ENCODE results near the gene HOGA1. TPM values are rescaled to one million over a fixed set of nuclear protein-coding genes. Genes with fewer than 3 reads are reported as not detected.

Gene HOGA1
- total RNA-seq (ENCODE audit: insufficient read depth, low replicate concordance) = 5.1 TPM

GRCh38 chr10:97584060-97584797 lies at the start of gene HOGA1:
Gene HOGA1, plus strand, starts transcription at chr10:97584389. Its CDS starts 315 bp downstream, at chr10:97584704.
- DNase-seq (ENCODE audit: low spot score) = peak; percentile 84

GRCh38 chr10:97534746-97535367 lies 49.3 kb upstream of the HOGA1 start:
- no peak for DNase-seq (ENCODE audit: low spot score)

GRCh38 chr10:97537186-97537869 lies 46.9 kb upstream of the HOGA1 start:
- no peak for DNase-seq (ENCODE audit: low spot score)

GRCh38 chr10:97538411-97538810 lies 45.8 kb upstream of the HOGA1 start:
- peak; percentile 62 for DNase-seq (ENCODE audit: low spot score)

GRCh38 chr10:97538839-97539238 lies 45.4 kb upstream of the HOGA1 start:
- no peak for DNase-seq (ENCODE audit: low spot score)

GRCh38 chr10:97539523-97540200 lies 44.5 kb upstream of the HOGA1 start:
- DNase-seq (ENCODE audit: low spot score) = peak; percentile 81

GRCh38 chr10:97540669-97541500 lies 43.3 kb upstream of the HOGA1 start:
- DNase-seq (ENCODE audit: low spot score) = no peak

GRCh38 chr10:97542169-97543024 lies 41.8 kb upstream of the HOGA1 start:
- DNase-seq (ENCODE audit: low spot score) = peak; percentile 91

- peak; percentile 95 for DNase-seq (ENCODE audit: low spot score)
Observed at GRCh38 chr10:97543025-97543546, 41.1 kb upstream of the HOGA1 start.

GRCh38 chr10:97546456-97547270 lies 37.5 kb upstream of the HOGA1 start:
- DNase-seq (ENCODE audit: low spot score) = no peak

- DNase-seq (ENCODE audit: low spot score) = no peak
Observed at GRCh38 chr10:97547271-97547600, 37.0 kb upstream of the HOGA1 start.

GRCh38 chr10:97547962-97548361 lies 36.2 kb upstream of the HOGA1 start:
- DNase-seq (ENCODE audit: low spot score) = no peak

GRCh38 chr10:97548828-97549455 lies 35.2 kb upstream of the HOGA1 start:
- DNase-seq (ENCODE audit: low spot score) = peak; percentile 30

GRCh38 chr10:97549587-97550322 lies 34.4 kb upstream of the HOGA1 start:
- peak; percentile 35 for DNase-seq (ENCODE audit: low spot score)

- DNase-seq (ENCODE audit: low spot score) = no peak
Observed at GRCh38 chr10:97550336-97551149, 33.6 kb upstream of the HOGA1 start.

GRCh38 chr10:97551271-97551670 lies 32.9 kb upstream of the HOGA1 start:
- no peak for DNase-seq (ENCODE audit: low spot score)

- DNase-seq (ENCODE audit: low spot score) = peak; percentile 68
Observed at GRCh38 chr10:97553575-97554031, 30.6 kb upstream of the HOGA1 start.
